Activated CD8-positive, alpha-beta T cell treated with anti-CD3 and anti-CD28 coated beads for 36 hours (primary cell): ENCODE measurements around the gene OR10A3. TPM values are rescaled to one million over a fixed set of nuclear protein-coding genes. Genes with fewer than 3 reads are reported as not detected.
A peak's percentile ranks its signal among the peaks of the same experiment; 100 is the strongest.
"Not testable (repeated sequence)": the region's sequence is repeated elsewhere in the genome, so short reads cannot be mapped to it uniquely, and the experiment has no call there.

Experiments
- ATAC-seq: fragments of 200-7000 bp; cut with Tn5 transposase; one replicate; pipeline ENCODE4 v1.10.0; 2021; ENCODE audit warnings: mild to moderate bottlenecking, moderate library complexity
- CTCF ChIA-PET: fragments of 350-600 bp; sonication (Branson Sonifier 250); formaldehyde crosslinking; loops from one replicate; lab custom pipeline; 2021; ENCODE audit warnings: antibody characterized with exemption; lab: Charles Lee
- POLR2A ChIA-PET: fragments of 350-600 bp; sonication (Branson Sonifier 250); formaldehyde crosslinking; loops from one replicate; lab custom pipeline; 2021; ENCODE audit warnings: antibody characterized with exemption; lab: Charles Lee
- DNase-seq: peaks from one replicate; pipeline ENCODE4 v3.0.0-alpha.2; 2020
- H3K27ac Mint-ChIP-seq: one replicate; pipeline ENCODE4 v1.8.0; 2021; ENCODE audit warnings: mild to moderate bottlenecking, mixed read lengths
- H3K27me3 Mint-ChIP-seq: one replicate; pipeline ENCODE4 v1.8.0; 2021; ENCODE audit warnings: mixed read lengths
- H3K36me3 Mint-ChIP-seq: one replicate; pipeline ENCODE4 v1.8.0; 2021; ENCODE audit warnings: low read depth, mixed read lengths
- H3K4me1 Mint-ChIP-seq: one replicate; pipeline ENCODE4 v1.8.0; 2021; ENCODE audit warnings: low read depth, mixed read lengths
- H3K4me3 Mint-ChIP-seq: one replicate; pipeline ENCODE4 v1.8.0; 2021; ENCODE audit warnings: mild to moderate bottlenecking, moderate library complexity, mixed read lengths
- H3K9me3 Mint-ChIP-seq: one replicate; pipeline ENCODE4 v1.8.0; 2021; ENCODE audit warnings: mixed read lengths
- intact Hi-C: fragments of 100-400 bp; cut with micrococcal nuclease; formaldehyde crosslinking; loops from one replicate; pipeline ENCODE4 v1.10.0; 2022
- total RNA-seq, 2 experiments: library from RNA; stranded (reverse); gene quantifications; one replicate each; pipeline ENCODE4 v1.2.3, GENCODE V29; 2021
- TF ChIP-seq, protein P1 (sequence below): fragments of 200-600 bp; IDR thresholded peaks from one replicate; pipeline ENCODE4 v1.8.0; 2022; ENCODE audit warnings: antibody characterized with exemption, mild to moderate bottlenecking

Gene OR10A3, protein sequence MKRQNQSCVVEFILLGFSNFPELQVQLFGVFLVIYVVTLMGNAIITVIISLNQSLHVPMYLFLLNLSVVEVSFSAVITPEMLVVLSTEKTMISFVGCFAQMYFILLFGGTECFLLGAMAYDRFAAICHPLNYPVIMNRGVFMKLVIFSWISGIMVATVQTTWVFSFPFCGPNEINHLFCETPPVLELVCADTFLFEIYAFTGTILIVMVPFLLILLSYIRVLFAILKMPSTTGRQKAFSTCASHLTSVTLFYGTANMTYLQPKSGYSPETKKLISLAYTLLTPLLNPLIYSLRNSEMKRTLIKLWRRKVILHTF
- not detected for total RNA-seq

DNA sequence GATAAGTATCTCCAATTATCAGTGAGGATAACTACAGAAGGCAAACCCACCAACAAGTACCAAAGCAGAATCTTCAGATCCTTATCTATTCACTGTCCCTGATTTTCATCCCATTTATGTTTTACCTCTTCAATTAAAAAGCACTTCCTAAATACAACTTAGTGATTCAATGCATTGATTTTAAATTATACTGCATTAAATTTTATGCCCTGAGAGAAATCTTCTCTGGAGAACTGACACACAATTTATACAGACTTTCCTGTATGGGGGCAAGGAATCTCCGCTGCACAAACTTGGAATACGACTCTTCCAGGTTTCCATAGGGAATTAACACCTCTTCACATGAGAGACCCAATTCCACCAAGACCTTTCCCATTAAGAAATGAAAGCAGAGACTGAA, at the start of gene OR10A3:
OR10A3 (minus strand) TSS at position 101 of the 400 bp plus-strand sequence. CDS start 2,188 bp downstream, outside the sequence.
- DNase-seq (no peak), ATAC-seq (no peak)
- Mint-ChIP-seq H3K36me3 (no peaks in the 10 kb centered on the region), H3K27me3 (peaks cover 3% of the 10 kb centered on the region), H3K4me1 (no peaks in the 10 kb centered on the region), H3K9me3 (peaks cover 9% of the 10 kb centered on the region), H3K4me3 (no peak within 1 kb of the TSS), H3K27ac (no peak within 1 kb of the TSS)
- ChIA-PET POLR2A (no interaction called here), CTCF (no interaction called here)
- TF ChIP-seq, protein P1, sequence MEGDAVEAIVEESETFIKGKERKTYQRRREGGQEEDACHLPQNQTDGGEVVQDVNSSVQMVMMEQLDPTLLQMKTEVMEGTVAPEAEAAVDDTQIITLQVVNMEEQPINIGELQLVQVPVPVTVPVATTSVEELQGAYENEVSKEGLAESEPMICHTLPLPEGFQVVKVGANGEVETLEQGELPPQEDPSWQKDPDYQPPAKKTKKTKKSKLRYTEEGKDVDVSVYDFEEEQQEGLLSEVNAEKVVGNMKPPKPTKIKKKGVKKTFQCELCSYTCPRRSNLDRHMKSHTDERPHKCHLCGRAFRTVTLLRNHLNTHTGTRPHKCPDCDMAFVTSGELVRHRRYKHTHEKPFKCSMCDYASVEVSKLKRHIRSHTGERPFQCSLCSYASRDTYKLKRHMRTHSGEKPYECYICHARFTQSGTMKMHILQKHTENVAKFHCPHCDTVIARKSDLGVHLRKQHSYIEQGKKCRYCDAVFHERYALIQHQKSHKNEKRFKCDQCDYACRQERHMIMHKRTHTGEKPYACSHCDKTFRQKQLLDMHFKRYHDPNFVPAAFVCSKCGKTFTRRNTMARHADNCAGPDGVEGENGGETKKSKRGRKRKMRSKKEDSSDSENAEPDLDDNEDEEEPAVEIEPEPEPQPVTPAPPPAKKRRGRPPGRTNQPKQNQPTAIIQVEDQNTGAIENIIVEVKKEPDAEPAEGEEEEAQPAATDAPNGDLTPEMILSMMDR, result no peak
- intact Hi-C loops, result no loop called here

DNA sequence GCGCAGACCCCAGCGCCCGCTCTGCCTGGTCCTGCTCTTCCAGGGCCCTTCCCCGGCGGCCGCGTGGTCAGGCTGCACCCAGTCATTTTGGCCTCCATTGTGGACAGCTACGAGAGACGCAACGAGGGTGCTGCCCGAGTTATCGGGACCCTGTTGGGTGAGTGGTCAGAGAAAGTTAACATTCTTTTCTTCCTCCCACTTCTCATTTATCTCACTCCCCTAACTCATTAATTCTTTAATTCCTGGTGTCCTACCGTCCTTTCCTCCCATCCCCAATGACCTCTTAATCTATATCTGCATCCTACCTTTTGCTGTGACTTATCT, 46.0 kb upstream of the OR10A3 start:
- H3K27me3 Mint-ChIP-seq, intact Hi-C loops, DNase-seq, ATAC-seq, H3K9me3 Mint-ChIP-seq: not testable (repeated sequence)
- Mint-ChIP-seq H3K4me3 (peak overlapping the region; percentile 93), H3K36me3 (peaks cover 26% of the 10 kb centered on the region), H3K4me1 (peaks cover 39% of the 10 kb centered on the region), H3K27ac (peak overlapping the region; percentile 98)
- ChIA-PET POLR2A (interaction anchor here (0.9 kb wide), 1 partner anchor 15 kb away, joined by 3 read pairs; no protein-coding TSS in a partner anchor), CTCF (interaction anchor here (0.8 to 2.2 kb wide), 23 partner anchors 8 to 300 kb away, joined by 3 to 101 read pairs (median 5); no protein-coding TSS in a partner anchor)

DNA sequence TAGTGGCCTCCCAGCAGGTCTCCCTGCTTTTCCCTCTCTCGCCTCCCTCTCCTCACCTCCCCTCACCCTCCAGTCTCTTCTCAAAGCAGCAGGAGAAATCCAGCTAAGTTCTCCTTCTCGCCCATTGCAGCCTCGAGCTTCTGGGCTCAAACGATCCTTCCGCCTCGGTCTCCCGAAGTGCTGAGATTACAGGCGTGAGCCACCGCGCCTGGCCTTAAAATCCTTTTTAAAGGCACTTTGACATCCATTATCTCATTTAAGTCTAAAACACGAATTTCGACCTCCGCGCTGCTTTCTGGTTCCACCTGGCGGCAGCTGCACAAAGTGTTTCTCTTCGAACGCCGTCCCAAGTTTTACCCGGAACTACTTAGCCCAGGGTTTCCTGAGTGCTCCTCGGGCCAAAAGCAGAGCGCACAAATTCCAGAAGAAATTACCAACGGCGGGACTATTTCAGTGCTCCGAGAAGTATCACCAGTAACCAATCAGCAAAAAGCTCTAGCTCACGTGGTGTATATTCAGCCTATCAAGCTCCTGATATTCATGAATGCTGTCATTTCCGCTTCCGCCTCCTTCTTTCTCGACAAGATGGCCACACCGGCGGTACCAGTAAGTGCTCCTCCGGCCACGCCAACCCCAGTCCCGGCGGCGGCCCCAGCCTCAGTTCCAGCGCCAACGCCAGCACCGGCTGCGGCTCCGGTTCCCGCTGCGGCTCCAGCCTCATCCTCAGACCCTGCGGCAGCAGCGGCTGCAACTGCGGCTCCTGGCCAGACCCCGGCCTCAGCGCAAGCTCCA, 45.5 kb upstream of the OR10A3 start, which contains the start of gene EIF3F:
EIF3F (plus strand) TSS at position 570 of the 792 bp plus-strand sequence; CDS start at position 586, 16 bp downstream.
- Mint-ChIP-seq H3K9me3 (no peaks in the 10 kb centered on the region), H3K4me1 (peaks cover 39% of the 10 kb centered on the region), H3K27ac (peak within 1 kb of the TSS; percentile 98), H3K27me3 (no peaks in the 10 kb centered on the region), H3K36me3 (peaks cover 21% of the 10 kb centered on the region), H3K4me3 (peak within 1 kb of the TSS; percentile 93)
- DNase-seq (peak; percentile 94), ATAC-seq (peak; percentile 97)
- intact Hi-C loops, result loop anchor here (1.0 kb wide), 1 partner anchor 94 kb away; no protein-coding TSS in a partner anchor
- TF ChIP-seq, protein P1, result peak; percentile 71
- CTCF ChIA-PET, result interaction anchor here (0.8 to 2.2 kb wide), 24 partner anchors 9 to 300 kb away, joined by 3 to 101 read pairs (median 5); no protein-coding TSS in a partner anchor
- POLR2A ChIA-PET, result interaction anchor here (0.6 to 1.0 kb wide), 5 partner anchors 9 to 967 kb away, joined by 3 read pairs; no protein-coding TSS in a partner anchor

DNA sequence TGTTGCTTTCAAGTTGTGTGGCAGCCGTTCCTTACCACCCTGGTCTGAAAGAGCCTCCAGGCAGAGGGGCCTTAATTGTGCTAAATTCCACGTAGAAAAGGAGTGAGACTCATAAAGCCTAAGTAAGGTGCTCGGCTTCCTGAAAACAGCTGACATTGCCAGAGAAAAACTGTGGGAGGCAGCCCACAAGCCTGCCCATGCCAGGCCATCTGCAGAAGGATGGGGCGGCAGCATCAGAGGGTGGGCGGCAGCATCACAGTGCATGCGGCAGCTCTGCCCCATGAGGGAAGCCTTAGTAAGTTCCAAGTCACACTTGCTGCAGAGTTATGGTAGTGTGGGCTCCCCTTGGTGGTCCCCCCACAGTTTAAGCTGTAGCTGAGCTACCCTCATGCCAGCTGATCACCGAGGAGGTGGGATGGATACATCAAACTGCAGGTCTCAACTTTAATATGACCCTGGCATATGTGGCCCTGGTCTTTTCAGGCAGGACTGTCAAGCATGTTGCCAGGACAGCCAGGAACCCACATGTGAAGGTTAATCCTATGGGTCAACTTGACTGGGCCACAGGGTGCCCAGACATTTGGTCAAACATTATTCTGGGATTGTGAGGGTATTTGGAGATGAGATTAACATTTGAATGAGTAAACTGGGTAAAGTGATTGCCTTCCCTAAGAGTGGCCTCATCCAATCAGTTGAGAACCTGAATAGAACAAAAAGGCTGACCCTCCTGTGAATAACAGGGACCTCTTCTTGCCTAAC, 42.5 kb upstream of the OR10A3 start:
- Mint-ChIP-seq H3K27ac (no peak overlapping the region), H3K4me3 (no peak overlapping the region), H3K36me3 (peaks cover 3% of the 10 kb centered on the region), H3K4me1 (peaks cover 19% of the 10 kb centered on the region), H3K9me3 (no peaks in the 10 kb centered on the region), H3K27me3 (no peaks in the 10 kb centered on the region)
- no peak for ATAC-seq
- CTCF ChIA-PET, result interaction anchor here (2.3 kb wide), 1 partner anchor 91 kb away, joined by 10 read pairs; no protein-coding TSS in a partner anchor
- POLR2A ChIA-PET, result no interaction called here
- TF ChIP-seq, protein P1, result no peak
- intact Hi-C loops, result no loop called here
- no peak for DNase-seq
